Epithelial cell of proximal tubule (primary cell): ENCODE data around the gene IL1A. TPM values are rescaled to one million over a fixed set of nuclear protein-coding genes. Genes with fewer than 3 reads are reported as not detected.

Experiments used
- DNase-seq: peaks from one replicate; pipeline ENCODE4 v3.0.0-alpha.2; 2011; ENCODE audit warnings: low read depth
- H3K4me3 ChIP-seq: 2 replicates; pipeline ENCODE4 v1.5.1; 2011; ENCODE audit warnings: low read depth, mild to moderate bottlenecking, low read length
- total RNA-seq: library from RNA; depleted of rRNA; stranded (reverse); fragments of >200 nt; gene quantifications from 2 replicates; pipeline ENCODE4 v1.2.3, GENCODE V29; 2015
- TF ChIP-seq, protein P1 (sequence below): conservative IDR thresholded peaks from 2 replicates; pipeline ENCODE4 v1.5.1; 2012; ENCODE audit warnings: low read depth, mild to moderate bottlenecking, low read length

The IL1A gene
- total RNA-seq, 1 donor from 2014 or later = 1.4 TPM

DNA sequence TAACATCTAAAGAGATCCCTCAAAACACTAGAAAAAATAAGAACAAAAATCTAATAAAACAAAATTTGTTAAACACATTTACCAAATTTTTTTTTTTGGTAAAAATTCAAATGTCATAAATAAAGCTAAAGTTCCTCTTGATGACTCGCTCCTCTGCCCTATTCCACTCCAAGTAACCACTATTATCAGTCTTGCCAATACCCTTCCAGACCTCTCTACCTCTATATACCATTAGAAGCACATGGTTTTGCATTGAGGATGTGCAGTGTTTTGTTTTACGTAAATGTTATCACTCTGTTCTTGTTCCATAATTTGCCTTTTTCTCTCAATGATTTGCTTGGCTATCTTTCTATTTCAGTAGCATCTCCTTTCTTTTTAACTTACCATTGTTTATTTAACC is 41.4 kb upstream of the IL1A start:
- TF ChIP-seq, protein P1, sequence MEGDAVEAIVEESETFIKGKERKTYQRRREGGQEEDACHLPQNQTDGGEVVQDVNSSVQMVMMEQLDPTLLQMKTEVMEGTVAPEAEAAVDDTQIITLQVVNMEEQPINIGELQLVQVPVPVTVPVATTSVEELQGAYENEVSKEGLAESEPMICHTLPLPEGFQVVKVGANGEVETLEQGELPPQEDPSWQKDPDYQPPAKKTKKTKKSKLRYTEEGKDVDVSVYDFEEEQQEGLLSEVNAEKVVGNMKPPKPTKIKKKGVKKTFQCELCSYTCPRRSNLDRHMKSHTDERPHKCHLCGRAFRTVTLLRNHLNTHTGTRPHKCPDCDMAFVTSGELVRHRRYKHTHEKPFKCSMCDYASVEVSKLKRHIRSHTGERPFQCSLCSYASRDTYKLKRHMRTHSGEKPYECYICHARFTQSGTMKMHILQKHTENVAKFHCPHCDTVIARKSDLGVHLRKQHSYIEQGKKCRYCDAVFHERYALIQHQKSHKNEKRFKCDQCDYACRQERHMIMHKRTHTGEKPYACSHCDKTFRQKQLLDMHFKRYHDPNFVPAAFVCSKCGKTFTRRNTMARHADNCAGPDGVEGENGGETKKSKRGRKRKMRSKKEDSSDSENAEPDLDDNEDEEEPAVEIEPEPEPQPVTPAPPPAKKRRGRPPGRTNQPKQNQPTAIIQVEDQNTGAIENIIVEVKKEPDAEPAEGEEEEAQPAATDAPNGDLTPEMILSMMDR = no peak

DNA sequence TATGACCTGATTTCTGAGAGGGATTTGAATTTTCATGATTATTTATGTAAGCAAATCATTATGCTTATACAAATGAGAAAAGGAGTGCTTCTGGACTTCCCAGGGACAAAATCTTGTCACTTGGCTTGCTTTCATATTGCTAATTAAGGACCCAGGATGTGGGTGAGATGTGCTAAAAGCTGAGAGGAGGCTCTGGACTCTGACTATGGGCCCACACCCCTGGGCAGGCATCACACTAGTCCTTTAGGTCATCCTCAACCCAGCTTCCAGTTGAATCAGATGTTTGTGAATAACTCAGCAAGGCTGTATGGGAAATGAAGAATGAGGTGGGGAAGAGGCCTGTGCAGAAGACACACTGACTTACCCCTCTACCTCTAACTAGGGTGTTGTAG is 40.4 kb upstream of the IL1A start:
- no peak for DNase-seq
- TF ChIP-seq, protein P1 = no peak
- H3K4me3 ChIP-seq = no peak overlapping the region

More for the DNA sequence above, 41.4 kb upstream of the IL1A start:
- no peak for DNase-seq
- H3K4me3 ChIP-seq = no peak overlapping the region

DNA sequence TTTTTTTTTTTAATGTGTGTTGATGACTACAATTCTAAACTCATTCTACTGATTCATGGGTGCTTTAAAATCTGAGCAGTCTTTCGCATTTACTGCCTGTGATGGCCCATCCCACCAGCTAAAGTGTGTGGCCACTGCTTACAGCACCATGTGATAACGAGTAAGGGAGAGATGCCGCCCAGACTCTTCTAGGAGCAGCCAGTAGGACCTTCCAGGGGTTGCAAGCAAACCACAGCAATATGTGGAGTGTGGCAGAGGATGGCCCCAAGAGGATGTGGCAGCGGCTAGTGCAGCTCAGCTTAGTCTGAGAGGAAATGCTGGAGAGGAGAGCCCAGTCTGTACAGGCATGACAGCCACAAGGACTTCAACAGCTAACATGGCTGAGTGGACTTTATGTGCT is 37.4 kb upstream of the IL1A start:
- no peak for DNase-seq
- H3K4me3 ChIP-seq = no peak overlapping the region
- TF ChIP-seq, protein P1 = no peak

DNA sequence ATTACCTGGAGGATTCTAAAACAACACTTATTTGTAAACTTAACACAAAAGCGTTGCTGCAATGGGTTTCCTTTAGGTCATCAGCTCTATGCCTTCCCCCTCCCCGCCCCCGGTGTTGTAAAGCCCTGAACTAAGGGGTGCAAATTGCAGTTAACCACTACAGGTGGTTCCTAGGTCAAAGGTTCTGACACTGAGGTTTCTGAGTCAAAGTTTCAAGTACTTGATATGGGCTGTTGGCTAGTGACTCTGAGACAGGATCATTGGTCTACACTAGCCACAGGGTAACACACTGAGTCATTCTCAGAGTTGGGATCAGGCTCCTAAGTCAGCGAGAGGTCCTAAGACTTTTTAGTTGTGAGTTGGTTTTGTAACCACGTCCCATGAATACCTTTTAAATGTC is 36.8 kb upstream of the IL1A start:
- DNase-seq = no peak
- TF ChIP-seq, protein P1 = no peak
- H3K4me3 ChIP-seq = no peak overlapping the region

DNA sequence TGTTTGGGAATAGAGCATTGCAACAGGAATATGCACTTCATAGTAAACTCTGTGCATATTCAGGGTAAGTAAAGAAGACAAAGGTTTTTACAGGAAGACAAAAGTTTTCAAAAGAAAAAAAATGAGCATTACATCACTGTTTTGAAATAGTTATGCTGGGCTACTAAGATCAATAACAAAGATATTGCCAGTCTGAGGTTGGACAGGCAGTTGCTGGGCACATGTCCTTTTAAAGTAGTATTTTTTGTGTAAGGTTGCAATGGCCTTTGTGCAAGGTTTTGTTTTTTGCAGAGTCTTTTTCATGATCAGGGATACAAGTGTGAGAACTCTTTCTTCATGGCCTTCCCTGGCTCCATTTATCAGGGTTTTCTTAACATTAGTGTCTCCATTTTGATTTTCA is 36.0 kb upstream of the IL1A start:
- TF ChIP-seq, protein P1 = no peak
- no peak for DNase-seq

DNA sequence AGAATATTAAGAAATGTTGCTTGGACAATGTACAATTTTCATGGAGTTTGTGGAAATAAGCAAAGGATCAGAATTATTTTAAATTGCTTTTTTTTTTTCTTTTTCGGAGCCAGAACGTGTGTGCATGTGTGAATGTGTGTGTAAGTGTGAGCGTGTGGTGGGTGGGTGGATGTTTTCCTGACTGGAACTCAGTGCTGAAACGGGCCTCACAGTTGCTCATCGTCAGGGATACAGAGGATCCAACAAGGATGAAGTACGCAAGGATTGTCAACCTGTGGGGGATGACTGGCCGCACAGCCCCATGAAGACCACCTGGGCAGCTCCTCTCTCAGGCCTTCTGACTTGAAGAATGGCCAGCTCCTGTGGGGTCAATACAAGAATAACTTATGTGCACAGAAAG is 34.8 kb upstream of the IL1A start:
- TF ChIP-seq, protein P1 = no peak
- no peak overlapping the region for H3K4me3 ChIP-seq
- DNase-seq = no peak

More for the DNA sequence above, 36.0 kb upstream of the IL1A start:
- no peak overlapping the region for H3K4me3 ChIP-seq

DNA sequence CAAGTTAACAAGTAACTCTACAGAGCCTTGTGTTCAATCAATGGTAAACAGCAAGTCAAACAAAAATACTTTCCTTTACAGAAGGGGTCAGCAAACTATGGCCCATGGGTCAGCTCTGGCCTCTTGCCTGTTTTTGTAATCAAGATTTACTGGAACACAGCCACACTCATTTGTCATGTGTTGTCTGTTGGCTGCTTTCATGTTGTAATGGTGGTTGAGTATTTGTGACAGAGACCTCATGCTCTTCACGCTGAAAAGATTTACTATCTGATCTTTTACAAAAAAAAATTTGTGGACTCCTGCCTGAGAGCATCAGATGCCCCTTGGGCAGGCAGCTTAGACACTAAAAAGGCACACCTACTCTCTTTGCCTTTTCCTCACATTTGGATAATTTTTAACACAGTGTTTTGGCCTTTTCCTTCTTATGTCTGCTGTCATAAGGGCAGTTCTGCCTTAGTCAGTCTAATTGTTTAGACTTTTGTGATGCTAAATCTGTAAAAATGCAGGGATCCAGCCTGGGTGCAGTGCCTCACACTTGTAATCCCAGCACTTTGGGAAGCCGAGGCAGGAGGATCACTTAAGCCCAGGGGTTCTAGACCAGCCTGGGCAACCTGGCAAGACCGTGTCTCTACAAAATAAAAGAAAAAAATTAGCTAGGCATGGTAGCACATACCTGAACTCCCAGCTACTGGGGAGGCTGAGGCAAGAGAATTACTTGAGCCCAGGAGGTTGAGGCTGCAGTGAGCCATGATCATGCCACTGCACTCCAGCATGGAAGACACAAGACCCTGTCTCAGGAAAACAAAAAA is 34.0 kb upstream of the IL1A start:
- TF ChIP-seq, protein P1 = no peak
- no peak overlapping the region for H3K4me3 ChIP-seq
- DNase-seq = peak; percentile 82
